Nephron (organoid): ENCODE data around the gene PDE4D.

ENCODE experiments used
- H3K27ac Mint-ChIP-seq, 3 experiments: 2 replicates each; pipeline ENCODE4 v1.8.0; 2020; ENCODE audit warnings: mixed read lengths in 3 of 3, mild to moderate bottlenecking in 2 of 3, moderate library complexity in 1 of 3
- H3K27me3 Mint-ChIP-seq: 2 replicates; pipeline ENCODE4 v1.8.0; 2021; ENCODE audit warnings: low read depth, mild to moderate bottlenecking, moderate library complexity, mixed read lengths
- H3K36me3 Mint-ChIP-seq: 2 replicates; pipeline ENCODE4 v1.8.0; 2020; ENCODE audit warnings: low read depth, mixed read lengths
- H3K4me1 Mint-ChIP-seq: 2 replicates; pipeline ENCODE4 v1.8.0; 2020; ENCODE audit warnings: mixed read lengths
- H3K4me3 Mint-ChIP-seq, 3 experiments: 2 replicates each; pipeline ENCODE4 v1.8.0; 2020; ENCODE audit warnings: mild to moderate bottlenecking in 3 of 3, mixed read lengths in 3 of 3, moderate library complexity in 2 of 3
- H3K9me3 Mint-ChIP-seq: 2 replicates; pipeline ENCODE4 v1.8.0; 2020; ENCODE audit warnings: mixed read lengths
- CTCF ChIP-seq, 3 experiments: fragments of 200-600 bp; sonication (generic); IDR thresholded peaks; one replicate each; pipeline ENCODE4 v1.5.0; 2021; ENCODE audit warnings: antibody characterized with exemption in 3 of 3; ENCODE audit not compliant: unreplicated experiment in 3 of 3

The PDE4D gene

GRCh38 chr5:59322058-59322457 is 571.5 kb downstream of the PDE4D start:
- H3K27ac Mint-ChIP-seq, result peak overlapping the region; percentile 74 to 86 (median 83)
- H3K27me3 Mint-ChIP-seq, result no peaks in the 10 kb centered on the region
- H3K4me1 Mint-ChIP-seq, result peaks cover 82% of the 10 kb centered on the region
- TF ChIP-seq CTCF (IDR thresholded peaks at IDR 0.05; ENCODE audit: unreplicated experiment in 3 of 3), result no peak
- no peak overlapping the region for H3K4me3 Mint-ChIP-seq
- H3K9me3 Mint-ChIP-seq, result no peaks in the 10 kb centered on the region
- no peaks in the 10 kb centered on the region for H3K36me3 Mint-ChIP-seq

GRCh38 chr5:59321642-59322041 is 571.9 kb downstream of the PDE4D start:
- H3K36me3 Mint-ChIP-seq, result no peaks in the 10 kb centered on the region
- no peaks in the 10 kb centered on the region for H3K9me3 Mint-ChIP-seq
- H3K27me3 Mint-ChIP-seq, result no peaks in the 10 kb centered on the region
- H3K4me3 Mint-ChIP-seq, result peak overlapping the region in 1 of 3 experiments; percentile 5
- H3K4me1 Mint-ChIP-seq, result peaks cover 82% of the 10 kb centered on the region
- TF ChIP-seq CTCF (IDR thresholded peaks at IDR 0.05; ENCODE audit: unreplicated experiment in 3 of 3), result no peak
- H3K27ac Mint-ChIP-seq, result peak overlapping the region; percentile 74 to 86 (median 83)

GRCh38 chr5:59320420-59320819 is 573.1 kb downstream of the PDE4D start:
- peaks cover 90% of the 10 kb centered on the region for H3K4me1 Mint-ChIP-seq
- no peaks in the 10 kb centered on the region for H3K9me3 Mint-ChIP-seq
- H3K4me3 Mint-ChIP-seq, result no peak overlapping the region
- H3K27me3 Mint-ChIP-seq, result no peaks in the 10 kb centered on the region
- no peak for TF ChIP-seq CTCF (IDR thresholded peaks at IDR 0.05; ENCODE audit: unreplicated experiment in 3 of 3)
- H3K36me3 Mint-ChIP-seq, result no peaks in the 10 kb centered on the region
- peak overlapping the region in 2 of 3 experiments; percentile 74 to 83 for H3K27ac Mint-ChIP-seq

GRCh38 chr5:59319250-59319649 is 574.3 kb downstream of the PDE4D start:
- Mint-ChIP-seq H3K27ac (peak overlapping the region; percentile 93 to 96 (median 94)), H3K27me3 (no peaks in the 10 kb centered on the region), H3K9me3 (no peaks in the 10 kb centered on the region), H3K36me3 (no peaks in the 10 kb centered on the region), H3K4me1 (peaks cover 90% of the 10 kb centered on the region), H3K4me3 (peak overlapping the region in 2 of 3 experiments; percentile 51 to 68)
- TF ChIP-seq CTCF (IDR thresholded peaks at IDR 0.05; ENCODE audit: unreplicated experiment in 3 of 3), result no peak

GRCh38 chr5:59317774-59318205 is 575.7 kb downstream of the PDE4D start:
- peak overlapping the region; percentile 93 to 96 (median 94) for H3K27ac Mint-ChIP-seq
- no peaks in the 10 kb centered on the region for H3K27me3 Mint-ChIP-seq
- no peaks in the 10 kb centered on the region for H3K9me3 Mint-ChIP-seq
- no peak for TF ChIP-seq CTCF (IDR thresholded peaks at IDR 0.05; ENCODE audit: unreplicated experiment in 3 of 3)
- H3K4me1 Mint-ChIP-seq, result peaks cover 90% of the 10 kb centered on the region
- H3K36me3 Mint-ChIP-seq, result no peaks in the 10 kb centered on the region
- H3K4me3 Mint-ChIP-seq, result peak overlapping the region in 2 of 3 experiments; percentile 35 to 54

- no peak for TF ChIP-seq CTCF (IDR thresholded peaks at IDR 0.05; ENCODE audit: unreplicated experiment in 3 of 3)
- H3K9me3 Mint-ChIP-seq, result no peaks in the 10 kb centered on the region
- peaks cover 88% of the 10 kb centered on the region for H3K4me1 Mint-ChIP-seq
- H3K4me3 Mint-ChIP-seq, result peak overlapping the region; percentile 2 to 54 (median 19)
- peak overlapping the region; percentile 93 to 96 (median 94) for H3K27ac Mint-ChIP-seq
- no peaks in the 10 kb centered on the region for H3K27me3 Mint-ChIP-seq
- no peaks in the 10 kb centered on the region for H3K36me3 Mint-ChIP-seq
Observed at GRCh38 chr5:59317023-59317773, 576.3 kb downstream of the PDE4D start.
